Jurkat, Clone E6-1 (cell line): ENCODE results near the gene ARNT2.

Experiments
- DNase-seq: peaks from one replicate; pipeline ENCODE4 v3.0.0-alpha.2; 2011; ENCODE audit warnings: low read depth, low spot score
- H3K4me3 ChIP-seq: 2 replicates; pipeline ENCODE4 v1.5.1; 2011; ENCODE audit warnings: mild to moderate bottlenecking, low read length, control low read depth, moderate library complexity

Gene ARNT2

GRCh38 chr15:80404761-80405553, 775 bp downstream of the ARNT2 start:
- H3K4me3 ChIP-seq = no peak overlapping the region
- DNase-seq = no peak

- DNase-seq = no peak
- no peak overlapping the region for H3K4me3 ChIP-seq
Observed at GRCh38 chr15:80405554-80405850, 1.3 kb downstream of the ARNT2 start.

GRCh38 chr15:80405970-80406369, 1.8 kb downstream of the ARNT2 start:
- no peak overlapping the region for H3K4me3 ChIP-seq
- no peak for DNase-seq

GRCh38 chr15:80411788-80412288, 7.7 kb downstream of the ARNT2 start:
- H3K4me3 ChIP-seq = no peak overlapping the region
- no peak for DNase-seq

- no peak for DNase-seq
- H3K4me3 ChIP-seq = no peak overlapping the region
Observed at GRCh38 chr15:80414546-80415357, 10.6 kb downstream of the ARNT2 start.

- no peak overlapping the region for H3K4me3 ChIP-seq
- DNase-seq = no peak
Observed at GRCh38 chr15:80415358-80415670, 11.1 kb downstream of the ARNT2 start.

- H3K4me3 ChIP-seq = no peak overlapping the region
- no peak for DNase-seq
Observed at GRCh38 chr15:80416702-80417101, 12.5 kb downstream of the ARNT2 start.

- peak; percentile 40 for DNase-seq
- H3K4me3 ChIP-seq = no peak overlapping the region
Observed at GRCh38 chr15:80418892-80419537, 14.8 kb downstream of the ARNT2 start.

- DNase-seq = no peak
- no peak overlapping the region for H3K4me3 ChIP-seq
Observed at GRCh38 chr15:80419546-80419945, 15.4 kb downstream of the ARNT2 start.

GRCh38 chr15:80420658-80421057, 16.5 kb downstream of the ARNT2 start:
- DNase-seq = no peak
- no peak overlapping the region for H3K4me3 ChIP-seq

- no peak for DNase-seq
- no peak overlapping the region for H3K4me3 ChIP-seq
Observed at GRCh38 chr15:80423215-80423614, 19.0 kb downstream of the ARNT2 start.

- H3K4me3 ChIP-seq = no peak overlapping the region
- no peak for DNase-seq
Observed at GRCh38 chr15:80424381-80424780, 20.2 kb downstream of the ARNT2 start.

GRCh38 chr15:80426316-80426715, 22.1 kb downstream of the ARNT2 start:
- no peak for DNase-seq
- H3K4me3 ChIP-seq = no peak overlapping the region

GRCh38 chr15:80429964-80430363, 25.8 kb downstream of the ARNT2 start:
- DNase-seq = no peak
- no peak overlapping the region for H3K4me3 ChIP-seq

GRCh38 chr15:80431635-80432344, 27.6 kb downstream of the ARNT2 start:
- H3K4me3 ChIP-seq = no peak overlapping the region
- no peak for DNase-seq

- DNase-seq = no peak
- H3K4me3 ChIP-seq = no peak overlapping the region
Observed at GRCh38 chr15:80432345-80432702, 28.1 kb downstream of the ARNT2 start.

GRCh38 chr15:80433836-80434235, 29.7 kb downstream of the ARNT2 start:
- DNase-seq = no peak
- no peak overlapping the region for H3K4me3 ChIP-seq

- H3K4me3 ChIP-seq = no peak overlapping the region
- no peak for DNase-seq
Observed at GRCh38 chr15:80434926-80435720, 30.9 kb downstream of the ARNT2 start.
